HepG2 (cell line): Measurements from ENCODE around the gene PARP16. TPM values are rescaled to one million over a fixed set of nuclear protein-coding genes. Genes with fewer than 3 reads are reported as not detected.

Experiments
- BCL6 ChIP-seq: IDR thresholded peaks from 2 replicates; pipeline ENCODE4 v1.6.1; 2016; ENCODE audit warnings: missing genetic modification reagents, missing compliant biosample characterization
- BRD4 ChIP-seq: sonication (generic); formaldehyde crosslinking; IDR thresholded peaks from 2 replicates; pipeline ENCODE4 v1.4.0; 2020; ENCODE audit warnings: missing genetic modification reagents
- MAX ChIP-seq: IDR thresholded peaks from 2 replicates; pipeline ENCODE4 v1.6.1; 2012; ENCODE audit warnings: inconsistent platforms
- REL ChIP-seq: sonication (generic); formaldehyde crosslinking; conservative IDR thresholded peaks from 2 replicates; pipeline ENCODE4 v1.8.0; 2022; ENCODE audit warnings: mild to moderate bottlenecking, missing genetic modification reagents, moderate library complexity
- RERE ChIP-seq: IDR thresholded peaks from 2 replicates; pipeline ENCODE4 v1.6.1; 2016; ENCODE audit warnings: low read depth, missing genetic modification reagents, missing compliant biosample characterization
- TEAD3 ChIP-seq: optimal IDR thresholded peaks from 2 replicates; pipeline ENCODE3; 2016; ENCODE audit warnings: borderline replicate concordance
- ZBTB10 ChIP-seq: sonication (generic); formaldehyde crosslinking; IDR thresholded peaks from 2 replicates; pipeline ENCODE4 v1.4.0; 2020; ENCODE audit warnings: missing genetic modification reagents, borderline replicate concordance
- ZHX2 ChIP-seq, 2 experiments: sonication (generic) in 1 of 2; formaldehyde crosslinking in 1 of 2; IDR thresholded peaks; 2 replicates each; pipeline versions ENCODE4 v1.6.1 to v1.9.0; 2014 to 2022; ENCODE audit warnings: antibody characterized with exemption in 1 of 2, borderline replicate concordance in 1 of 2, inconsistent platforms in 1 of 2, low read depth in 1 of 2, missing genetic modification reagents in 1 of 2
- ZMYM2 ChIP-seq: sonication (generic); formaldehyde crosslinking; IDR thresholded peaks from 2 replicates; pipeline ENCODE4 v1.8.0; 2022; ENCODE audit warnings: mild to moderate bottlenecking, missing genetic modification reagents
- ZNF564 ChIP-seq: sonication (generic); formaldehyde crosslinking; IDR thresholded peaks from 2 replicates; pipeline ENCODE4 v1.8.1; 2023; ENCODE audit warnings: mild to moderate bottlenecking, missing genetic modification reagents
- ZNF589 ChIP-seq: sonication (generic); formaldehyde crosslinking; conservative IDR thresholded peaks from 2 replicates; pipeline ENCODE4 v1.8.0; 2022; ENCODE audit warnings: mild to moderate bottlenecking, moderate library complexity, missing genetic modification reagents
- ZNF775 ChIP-seq: sonication (generic); formaldehyde crosslinking; IDR thresholded peaks from 2 replicates; pipeline ENCODE4 v1.4.0; 2020; ENCODE audit warnings: missing genetic modification reagents, mild to moderate bottlenecking, moderate library complexity, borderline replicate concordance
- ZSCAN9 ChIP-seq: IDR thresholded peaks from 2 replicates; pipeline ENCODE4 v1.6.1; 2016; ENCODE audit warnings: borderline replicate concordance
- polyA plus RNA-seq, 8 experiments: library from polyadenylated mRNA; depleted of rRNA in 3 of 8; stranded (reverse) in 7 of 8; unstranded in 1 of 8; fragments of >200 nt; fragmentation: Illumina TruSeq in 4 of 8; extraction: Trizol in 4 of 8; gene quantifications; 2 replicates each; pipeline versions ENCODE4 v1.2.1 to v1.2.3, GENCODE V29; 2011 to 2016; ENCODE audit warnings: low read depth in 4 of 8, missing spikeins in 1 of 8, mixed read lengths in 1 of 8; ENCODE audit not compliant: insufficient read depth in 1 of 8
- total RNA-seq, 5 experiments: library from RNA; depleted of rRNA; stranded (reverse); fragments of >200 nt; fragmentation: Illumina TruSeq; extraction: Trizol; gene quantifications; 2 replicates each; pipeline ENCODE4 v1.2.3, GENCODE V29; 2016; ENCODE audit warnings: low read depth in 1 of 5

PARP16 gene
- total and polyA plus RNA-seq, 2 of the 13 experiments (the other 11 are each of a cell fraction or from before 2014, with no cell fraction given): 6.8 to 7.6 TPM

GRCh38 chr15:65312400-65312916 is 25.8 kb upstream of the PARP16 start (continued):
- no peak for TF ChIP-seq RERE (CRISPR knock-in tag)
- no peak for TF ChIP-seq BRD4 (CRISPR knock-in tag)
- TF ChIP-seq MAX: no peak
- TF ChIP-seq TEAD3 (CRISPR knock-in tag): peak; percentile 39
- no peak for TF ChIP-seq ZNF589 (CRISPR knock-in tag)
- TF ChIP-seq ZMYM2: no peak
- TF ChIP-seq ZBTB10 (CRISPR knock-in tag): peak; percentile 50; the same call in 1 of the 2 replicates
- TF ChIP-seq ZSCAN9 (CRISPR knock-in tag): no peak
- TF ChIP-seq ZHX2 (IDR thresholded peaks at IDR 0.05; ENCODE audit: low read depth): no peak
- TF ChIP-seq ZHX2 (CRISPR knock-in tag; IDR thresholded peaks at IDR 0.05; ENCODE audit: borderline replicate concordance): no peak
- no peak for TF ChIP-seq ZNF564 (CRISPR knock-in tag)
- no peak for TF ChIP-seq ZNF775 (CRISPR knock-in tag)
- TF ChIP-seq REL: no peak
- peak; percentile 91 for TF ChIP-seq BCL6
